Measurements from ENCODE around the gene PNPLA2.

PNPLA2 gene

DNA sequence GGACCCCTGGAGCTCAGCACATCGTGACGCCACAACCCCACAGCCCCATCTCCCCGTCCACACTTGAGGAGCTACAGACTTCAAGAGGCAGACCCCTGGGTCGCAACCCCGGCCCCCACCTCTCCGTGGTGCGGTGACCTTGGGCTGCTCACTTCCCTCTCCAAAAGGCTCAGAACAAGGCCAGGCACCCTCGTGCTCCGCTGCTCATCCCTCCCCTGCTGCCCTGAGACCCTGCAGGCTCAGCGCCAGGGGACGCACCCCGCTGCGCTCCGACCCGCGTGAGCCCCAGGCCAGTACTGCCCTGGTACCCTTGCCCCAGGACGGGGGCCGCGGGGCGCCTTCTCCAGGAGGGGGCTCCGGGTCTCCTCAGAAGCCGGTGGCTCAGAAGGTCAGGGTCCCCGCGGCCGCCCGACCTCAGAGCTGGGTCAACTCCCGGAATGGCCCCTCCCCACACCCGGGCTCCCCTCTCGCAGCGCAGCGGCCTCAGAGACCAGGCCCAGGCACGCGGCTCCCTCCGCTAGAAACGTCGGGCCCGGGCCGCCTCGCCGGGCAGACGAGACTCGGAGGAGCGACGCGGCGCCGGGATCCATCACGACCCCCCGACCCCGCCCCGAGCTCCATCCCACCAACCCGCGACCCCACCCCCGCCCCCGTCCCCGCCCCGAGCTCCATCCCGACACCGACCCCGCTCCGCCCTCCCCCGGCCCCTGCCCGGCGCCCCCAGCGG is 42.0 kb upstream of the PNPLA2 start:
- no peaks in the 10 kb centered on the region for H3K27me3 ChIP-seq (ENCODE audit: insufficient read depth, low read length)
- peaks cover 22% of the 10 kb centered on the region for H3K4me1 ChIP-seq (ENCODE audit: control insufficient read depth, insufficient read depth, low read length, unreplicated experiment)
- peak overlapping the region; percentile 100 for H3K4me3 ChIP-seq (ENCODE audit: low read depth, low read length)
- no peak overlapping the region for H2AFZ ChIP-seq (ENCODE audit: low read length, unreplicated experiment)
- H3K27ac ChIP-seq (ENCODE audit: low read depth, low read length) = peak overlapping the region; percentile 75
- no peaks in the 10 kb centered on the region; the same call in 1 of the 2 replicates for H3K36me3 ChIP-seq (ENCODE audit: insufficient read depth, low read length)
- peaks cover 65% of the 10 kb centered on the region for H3K79me2 ChIP-seq (ENCODE audit: control insufficient read depth, insufficient read depth, low read length, unreplicated experiment)

GRCh38 chr11:777288-778255 is 41.1 kb upstream of the PNPLA2 start, which contains the start of gene GATD1:
TSS of gene GATD1 (minus strand) at chr11:777487. CDS start at chr11:777462, 25 bp downstream.
- Histone ChIP-seq H3K4me1 (ENCODE audit: control insufficient read depth, insufficient read depth, low read length, unreplicated experiment) (peaks cover 22% of the 10 kb centered on the region), H3K4me3 (ENCODE audit: low read depth, low read length) (peak within 1 kb of the TSS; percentile 100), H3K36me3 (ENCODE audit: insufficient read depth, low read length) (no peaks in the 10 kb centered on the region; the same call in 1 of the 2 replicates), H3K27me3 (ENCODE audit: insufficient read depth, low read length) (no peaks in the 10 kb centered on the region), H2AFZ (ENCODE audit: low read length, unreplicated experiment) (peak within 1 kb of the TSS; percentile 68), H3K27ac (ENCODE audit: low read depth, low read length) (peak within 1 kb of the TSS; percentile 75), H3K79me2 (ENCODE audit: control insufficient read depth, insufficient read depth, low read length, unreplicated experiment) (peaks cover 64% of the 10 kb centered on the region)

DNA sequence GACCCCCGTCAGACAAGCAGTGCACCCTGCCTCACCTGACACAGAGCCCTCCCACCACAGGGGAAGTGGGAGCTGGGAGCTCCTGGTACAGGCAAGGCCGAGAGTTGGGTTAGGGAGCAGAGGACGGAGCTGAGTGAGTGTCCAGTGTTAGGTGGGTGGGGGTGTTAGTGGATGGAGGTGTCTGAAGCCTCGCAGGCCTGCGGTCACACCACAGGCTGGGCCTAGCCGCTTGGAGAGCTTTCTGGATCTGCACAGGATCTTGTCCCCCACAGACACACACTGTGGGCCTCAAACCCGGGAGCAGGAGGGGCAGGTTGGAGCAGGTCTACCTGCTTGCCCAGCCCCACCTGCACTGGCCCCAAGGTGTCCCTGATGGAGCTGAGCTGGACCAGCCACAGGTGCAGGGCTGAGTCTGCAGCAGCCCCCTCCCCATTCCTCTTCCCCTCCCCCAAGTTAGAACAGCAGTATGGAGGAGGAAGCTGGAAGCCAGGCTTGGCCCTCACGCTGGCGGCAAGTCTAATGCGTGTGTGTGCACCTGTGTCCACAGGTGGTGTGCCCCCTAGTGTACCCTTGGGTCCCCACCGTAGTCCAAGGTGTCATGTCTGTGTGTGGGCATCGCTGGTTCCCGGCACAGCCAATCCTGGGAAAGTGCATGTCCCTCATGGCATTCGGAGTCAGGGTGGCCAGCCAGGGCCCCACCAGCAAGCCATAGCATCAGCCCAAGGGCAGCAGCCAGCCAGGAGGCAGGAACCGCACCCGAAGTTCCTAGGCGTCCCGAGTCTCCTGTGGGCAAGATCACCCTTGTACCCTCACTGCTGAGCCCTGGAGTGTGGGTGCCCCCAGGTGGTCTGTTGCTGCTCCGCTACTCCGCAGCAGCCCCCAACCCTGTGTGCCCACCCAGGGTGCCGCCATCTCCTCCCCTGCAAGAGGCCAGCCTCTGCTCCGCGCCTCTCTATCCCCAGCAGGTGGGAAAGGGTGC is 39.4 kb upstream of the PNPLA2 start:
- Histone ChIP-seq H2AFZ (ENCODE audit: low read length, unreplicated experiment) (no peak overlapping the region), H3K4me1 (ENCODE audit: control insufficient read depth, insufficient read depth, low read length, unreplicated experiment) (peaks cover 22% of the 10 kb centered on the region), H3K79me2 (ENCODE audit: control insufficient read depth, insufficient read depth, low read length, unreplicated experiment) (peaks cover 47% of the 10 kb centered on the region), H3K4me3 (ENCODE audit: low read depth, low read length) (no peak overlapping the region), H3K27ac (ENCODE audit: low read depth, low read length) (no peak overlapping the region), H3K36me3 (ENCODE audit: insufficient read depth, low read length) (no peaks in the 10 kb centered on the region), H3K27me3 (ENCODE audit: insufficient read depth, low read length) (no peaks in the 10 kb centered on the region)

DNA sequence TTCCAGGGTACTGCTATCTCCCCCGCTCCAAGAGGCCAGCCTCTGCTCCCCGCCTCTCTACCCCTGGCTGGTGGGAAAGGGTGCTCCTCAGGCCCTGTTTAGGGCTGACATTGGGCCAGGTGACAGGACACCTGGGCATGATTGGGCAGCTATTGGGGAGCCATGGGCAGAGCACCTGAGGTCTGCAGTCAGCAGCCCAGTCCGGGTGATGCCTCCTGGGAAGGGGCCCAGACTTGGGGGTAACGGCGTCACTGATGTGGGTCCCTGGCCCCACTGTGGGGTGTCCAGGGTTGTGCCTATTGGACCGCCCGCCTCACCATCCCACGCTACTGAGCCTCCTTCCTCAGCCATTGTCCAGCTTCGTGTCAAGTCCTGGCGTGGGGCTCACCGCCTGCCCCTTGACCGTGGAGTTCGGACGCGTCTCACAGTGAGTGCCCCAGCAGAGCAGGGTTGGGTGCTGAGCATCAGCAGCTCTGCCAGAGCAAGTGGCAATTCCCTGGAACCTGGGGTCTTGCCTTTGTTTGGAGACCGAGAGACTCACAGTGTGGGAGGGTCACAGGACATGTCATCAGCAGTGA is 38.7 kb upstream of the PNPLA2 start:
- Histone ChIP-seq H3K4me3 (ENCODE audit: low read depth, low read length) (no peak overlapping the region), H3K4me1 (ENCODE audit: control insufficient read depth, insufficient read depth, low read length, unreplicated experiment) (peaks cover 18% of the 10 kb centered on the region), H3K27me3 (ENCODE audit: insufficient read depth, low read length) (no peaks in the 10 kb centered on the region), H3K79me2 (ENCODE audit: control insufficient read depth, insufficient read depth, low read length, unreplicated experiment) (peaks cover 40% of the 10 kb centered on the region), H3K27ac (ENCODE audit: low read depth, low read length) (no peak overlapping the region), H3K36me3 (ENCODE audit: insufficient read depth, low read length) (no peaks in the 10 kb centered on the region), H2AFZ (ENCODE audit: low read length, unreplicated experiment) (no peak overlapping the region)

DNA sequence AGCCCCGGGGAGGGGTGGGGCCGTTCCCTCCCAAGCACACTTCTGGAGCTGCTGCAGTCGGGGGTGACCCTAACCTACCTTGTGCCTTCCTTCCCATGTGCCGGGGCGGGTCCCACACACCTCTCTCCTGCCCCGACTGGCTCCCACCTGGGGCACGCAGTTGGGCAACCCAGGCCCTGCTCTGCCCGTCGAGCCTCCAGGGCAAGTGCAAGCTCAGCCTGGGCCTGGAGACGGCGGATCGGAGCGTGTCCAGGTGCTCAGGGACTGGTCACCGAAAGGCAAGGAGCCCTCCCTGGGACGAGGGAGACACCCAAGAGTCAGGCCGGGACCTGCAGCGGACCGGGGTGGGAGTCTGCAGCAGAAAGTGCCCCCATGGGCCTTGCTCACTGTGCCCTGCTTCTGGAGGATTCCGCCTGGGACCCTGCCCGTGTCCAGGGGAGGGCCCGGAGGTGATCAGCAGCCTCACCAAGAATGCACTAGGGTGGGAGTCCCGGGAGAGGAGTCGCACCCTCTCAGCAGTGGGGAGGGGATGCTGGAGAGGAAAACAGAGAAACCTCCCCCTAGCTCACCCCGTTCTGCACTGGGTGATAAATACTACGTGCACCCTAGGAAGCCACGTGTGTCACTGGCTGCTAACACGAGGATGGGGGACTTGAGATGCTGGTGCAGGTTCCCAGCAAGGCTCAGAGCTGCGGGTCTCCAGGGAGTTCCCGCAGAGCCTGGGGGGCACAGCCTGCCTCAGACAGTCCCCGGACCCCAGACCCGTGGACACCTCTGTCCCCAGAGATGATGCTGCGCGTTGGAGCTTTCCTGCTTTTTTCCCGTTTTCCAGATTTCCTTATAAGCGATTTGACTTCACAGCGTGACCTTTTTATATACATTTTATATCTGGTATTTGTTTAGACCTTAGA is 36.2 kb upstream of the PNPLA2 start:
- Histone ChIP-seq H3K27ac (ENCODE audit: low read depth, low read length) (no peak overlapping the region), H3K27me3 (ENCODE audit: insufficient read depth, low read length) (no peaks in the 10 kb centered on the region), H2AFZ (ENCODE audit: low read length, unreplicated experiment) (no peak overlapping the region), H3K4me3 (ENCODE audit: low read depth, low read length) (no peak overlapping the region), H3K36me3 (ENCODE audit: insufficient read depth, low read length) (no peaks in the 10 kb centered on the region), H3K79me2 (ENCODE audit: control insufficient read depth, insufficient read depth, low read length, unreplicated experiment) (peaks cover 19% of the 10 kb centered on the region), H3K4me1 (ENCODE audit: control insufficient read depth, insufficient read depth, low read length, unreplicated experiment) (peaks cover 9% of the 10 kb centered on the region)

DNA sequence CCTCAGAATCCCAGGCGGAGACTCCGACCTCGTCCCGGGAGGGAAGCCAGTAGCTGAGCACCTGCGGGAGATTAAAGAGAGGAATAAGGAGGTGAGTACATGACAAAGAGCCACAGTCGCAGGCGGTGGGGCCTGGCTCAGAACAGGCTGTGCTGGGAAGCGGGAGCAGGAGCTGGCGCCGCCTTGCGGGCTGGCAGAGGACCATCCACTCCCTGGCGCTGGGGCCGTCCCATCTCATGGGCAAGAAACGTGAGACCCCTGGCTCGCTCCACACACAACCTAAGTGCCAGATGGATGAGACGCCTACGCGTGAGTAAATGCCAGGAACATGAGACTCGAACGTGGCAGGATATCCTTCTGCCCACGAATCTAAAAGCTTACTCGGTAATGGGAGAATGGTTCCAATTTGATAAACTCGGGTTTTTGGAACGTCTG is 35.1 kb upstream of the PNPLA2 start:
- H2AFZ ChIP-seq (ENCODE audit: low read length, unreplicated experiment) = no peak overlapping the region
- H3K79me2 ChIP-seq (ENCODE audit: control insufficient read depth, insufficient read depth, low read length, unreplicated experiment) = peaks cover 8% of the 10 kb centered on the region
- H3K27ac ChIP-seq (ENCODE audit: low read depth, low read length) = no peak overlapping the region
- H3K4me1 ChIP-seq (ENCODE audit: control insufficient read depth, insufficient read depth, low read length, unreplicated experiment) = peaks cover 3% of the 10 kb centered on the region
- H3K4me3 ChIP-seq (ENCODE audit: low read depth, low read length) = no peak overlapping the region
- H3K36me3 ChIP-seq (ENCODE audit: insufficient read depth, low read length) = no peaks in the 10 kb centered on the region
- no peaks in the 10 kb centered on the region for H3K27me3 ChIP-seq (ENCODE audit: insufficient read depth, low read length)

DNA sequence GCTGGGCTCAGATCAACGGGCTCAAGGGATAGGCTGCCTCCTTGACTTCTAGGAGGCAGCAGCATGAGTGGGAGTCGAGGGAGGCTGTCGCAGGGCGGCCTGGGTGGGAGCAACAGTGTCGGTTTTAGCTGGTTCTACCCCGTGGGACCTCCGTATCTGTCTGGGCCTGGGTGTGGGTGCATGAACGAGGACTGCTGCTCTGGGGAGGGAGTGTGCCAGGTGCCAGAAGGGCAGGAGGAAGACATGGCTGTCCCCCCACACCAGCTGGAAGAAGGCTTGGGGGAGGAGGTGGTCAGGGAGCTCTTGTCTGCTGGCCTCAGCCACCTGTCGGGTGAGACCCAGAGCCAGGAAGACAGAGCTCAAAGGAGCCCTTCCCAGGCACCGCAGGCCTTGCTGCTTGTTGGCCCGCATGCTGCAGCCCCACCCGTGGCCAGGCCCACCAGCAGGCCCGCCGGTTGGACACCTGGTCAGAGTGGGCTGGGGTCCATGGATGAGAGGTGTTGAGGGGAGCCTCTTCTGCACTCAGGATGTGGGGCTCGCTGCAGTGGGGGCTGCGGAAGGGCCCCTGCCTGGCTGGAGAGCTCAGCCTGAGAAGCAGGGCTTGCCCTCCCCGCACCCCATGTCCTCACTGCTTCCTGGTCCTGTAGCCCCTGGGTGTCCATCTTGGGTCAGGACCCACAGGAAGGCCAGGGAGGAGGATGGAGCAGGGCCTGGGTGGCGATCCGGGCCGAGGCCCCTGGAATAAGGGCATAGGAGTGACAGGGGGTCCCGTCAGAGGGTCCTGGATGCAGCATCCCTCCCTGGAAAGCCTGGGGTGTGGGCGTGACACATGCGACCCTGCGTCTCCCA is 32.3 kb upstream of the PNPLA2 start:
- Histone ChIP-seq H3K36me3 (ENCODE audit: insufficient read depth, low read length) (no peaks in the 10 kb centered on the region), H3K4me1 (ENCODE audit: control insufficient read depth, insufficient read depth, low read length, unreplicated experiment) (no peaks in the 10 kb centered on the region), H3K27ac (ENCODE audit: low read depth, low read length) (no peak overlapping the region), H3K79me2 (ENCODE audit: control insufficient read depth, insufficient read depth, low read length, unreplicated experiment) (no peaks in the 10 kb centered on the region), H3K4me3 (ENCODE audit: low read depth, low read length) (no peak overlapping the region), H3K27me3 (ENCODE audit: insufficient read depth, low read length) (no peaks in the 10 kb centered on the region), H2AFZ (ENCODE audit: low read length, unreplicated experiment) (no peak overlapping the region)

- no peak overlapping the region for H3K27ac ChIP-seq (ENCODE audit: low read depth, low read length)
- no peaks in the 10 kb centered on the region for H3K79me2 ChIP-seq (ENCODE audit: control insufficient read depth, insufficient read depth, low read length, unreplicated experiment)
- H3K4me1 ChIP-seq (ENCODE audit: control insufficient read depth, insufficient read depth, low read length, unreplicated experiment) = no peaks in the 10 kb centered on the region
- no peaks in the 10 kb centered on the region for H3K27me3 ChIP-seq (ENCODE audit: insufficient read depth, low read length)
- no peaks in the 10 kb centered on the region for H3K36me3 ChIP-seq (ENCODE audit: insufficient read depth, low read length)
- no peak overlapping the region for H2AFZ ChIP-seq (ENCODE audit: low read length, unreplicated experiment)
- no peak overlapping the region for H3K4me3 ChIP-seq (ENCODE audit: low read depth, low read length)
Observed at GRCh38 chr11:787084-787675, 31.5 kb upstream of the PNPLA2 start.
